ENCODE data around the gene WDR49.
"Not testable (repeated sequence)": the region's sequence is repeated elsewhere in the genome, so short reads cannot be mapped to it uniquely, and the experiment has no call there.

WDR49 gene

DNA sequence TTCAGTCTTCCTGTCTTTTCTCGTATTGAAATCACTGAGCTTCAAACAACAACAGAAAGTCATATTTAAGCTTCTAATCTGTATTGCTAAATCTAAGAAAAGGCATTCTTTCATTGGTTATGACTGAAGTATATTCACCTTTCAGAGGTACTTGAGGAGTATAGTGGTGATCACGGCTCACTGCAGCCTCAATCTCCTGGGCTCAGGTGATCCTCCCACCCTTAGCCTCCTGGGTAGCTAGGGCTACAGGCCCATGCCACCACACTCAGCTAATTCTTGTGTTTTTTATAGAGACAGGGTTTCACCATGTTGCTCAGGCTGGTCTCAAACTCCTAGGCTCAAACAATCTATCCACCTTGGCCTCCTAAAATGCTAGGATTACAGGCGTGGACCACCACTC lies 38.7 kb downstream of the WDR49 start:
- no peak for DNase-seq (ENCODE audit: low read depth in 1 of 2, low spot score in 1 of 2)

GRCh38 chr3:167614196-167614595 lies 39.5 kb downstream of the WDR49 start:
- not testable (repeated sequence) for DNase-seq (ENCODE audit: low read depth in 1 of 2, low spot score in 1 of 2)

- no peak for DNase-seq (ENCODE audit: low read depth in 1 of 2, low spot score in 1 of 2)
Measured at GRCh38 chr3:167611718-167612117, 42.0 kb downstream of the WDR49 start.

DNA sequence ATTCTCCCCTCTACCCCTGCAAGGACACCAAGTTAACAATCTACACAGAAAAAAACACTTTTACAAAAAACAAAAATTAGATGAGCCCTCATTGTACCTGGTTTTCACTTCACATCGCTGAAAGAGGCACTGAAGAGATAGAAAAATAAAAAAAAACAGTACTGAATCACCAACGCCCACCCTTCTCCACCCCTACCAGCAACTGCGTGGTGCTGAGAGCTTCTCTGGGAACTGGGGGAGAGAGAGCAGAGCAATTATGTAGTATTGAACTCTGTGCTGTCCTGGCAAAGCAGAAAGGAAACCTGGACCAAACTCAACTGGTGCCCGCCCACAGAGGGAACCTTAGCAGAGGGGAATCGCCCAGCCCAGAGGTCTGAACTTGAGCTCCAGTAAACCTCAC lies 44.6 kb downstream of the WDR49 start:
- DNase-seq (ENCODE audit: low read depth in 1 of 2, low spot score in 1 of 2), result no peak

DNA sequence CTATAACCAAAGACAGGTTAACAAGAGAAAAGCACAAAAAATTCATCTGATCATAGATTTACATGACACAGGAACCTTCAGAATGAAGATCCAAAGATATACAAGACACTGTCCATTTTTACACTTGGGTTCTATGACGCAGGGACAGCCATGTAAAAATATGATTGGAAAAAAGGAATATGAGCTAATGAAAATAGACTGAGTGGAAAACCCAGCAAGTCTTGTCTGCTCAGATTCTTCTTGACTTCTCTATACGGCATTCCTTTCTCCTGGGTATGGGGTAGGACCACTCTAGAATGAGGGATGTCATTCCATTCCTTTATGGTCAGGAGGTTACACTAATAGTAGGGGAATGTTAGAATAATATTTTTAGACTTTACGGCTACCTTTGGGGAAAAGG lies 46.9 kb downstream of the WDR49 start:
- no peak for DNase-seq (ENCODE audit: low read depth in 1 of 2, low spot score in 1 of 2)

DNA sequence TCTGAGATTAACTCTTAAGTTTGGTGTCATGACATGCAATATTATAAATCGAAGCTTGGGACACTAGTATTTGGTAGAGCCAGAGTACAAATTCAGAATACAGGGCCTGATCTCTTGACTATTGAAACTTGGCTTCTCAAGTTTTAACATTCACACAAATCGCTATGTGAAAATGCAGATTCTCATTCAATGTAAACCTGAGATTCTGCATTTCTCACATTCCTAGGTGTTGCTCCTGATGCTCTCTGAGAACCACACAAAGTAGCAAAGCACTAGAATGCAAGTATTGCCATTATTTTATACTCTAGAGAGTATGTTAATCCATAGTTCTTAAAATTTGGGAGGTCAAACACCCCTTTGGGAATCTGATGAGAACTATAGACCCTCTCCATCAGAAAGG lies 47.9 kb downstream of the WDR49 start:
- DNase-seq (ENCODE audit: low read depth in 1 of 2, low spot score in 1 of 2), result no peak

GRCh38 chr3:167602041-167602440 lies 51.7 kb downstream of the WDR49 start:
- DNase-seq (ENCODE audit: low read depth in 1 of 2, low spot score in 1 of 2), result no peak

DNA sequence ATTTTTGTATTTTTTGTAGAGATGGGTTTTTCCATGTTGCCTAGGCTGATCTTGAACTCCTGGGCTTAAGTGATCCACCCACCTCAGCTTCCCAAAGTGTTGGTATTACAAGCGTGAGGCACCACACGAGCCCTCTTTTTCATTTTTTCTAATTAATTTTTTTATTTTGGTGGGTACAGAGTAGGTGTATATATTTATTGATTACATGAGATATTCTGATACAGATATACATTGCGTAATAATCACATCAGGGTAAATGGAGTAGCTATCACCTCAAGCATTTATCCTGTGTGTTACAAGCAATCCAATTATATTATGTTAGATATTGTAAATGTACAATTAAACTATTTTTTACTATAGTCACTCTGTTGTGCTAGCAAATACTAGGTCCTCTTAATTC lies 66.1 kb downstream of the WDR49 start:
- no peak for DNase-seq (ENCODE audit: low read depth in 1 of 2, low spot score in 1 of 2)

DNA sequence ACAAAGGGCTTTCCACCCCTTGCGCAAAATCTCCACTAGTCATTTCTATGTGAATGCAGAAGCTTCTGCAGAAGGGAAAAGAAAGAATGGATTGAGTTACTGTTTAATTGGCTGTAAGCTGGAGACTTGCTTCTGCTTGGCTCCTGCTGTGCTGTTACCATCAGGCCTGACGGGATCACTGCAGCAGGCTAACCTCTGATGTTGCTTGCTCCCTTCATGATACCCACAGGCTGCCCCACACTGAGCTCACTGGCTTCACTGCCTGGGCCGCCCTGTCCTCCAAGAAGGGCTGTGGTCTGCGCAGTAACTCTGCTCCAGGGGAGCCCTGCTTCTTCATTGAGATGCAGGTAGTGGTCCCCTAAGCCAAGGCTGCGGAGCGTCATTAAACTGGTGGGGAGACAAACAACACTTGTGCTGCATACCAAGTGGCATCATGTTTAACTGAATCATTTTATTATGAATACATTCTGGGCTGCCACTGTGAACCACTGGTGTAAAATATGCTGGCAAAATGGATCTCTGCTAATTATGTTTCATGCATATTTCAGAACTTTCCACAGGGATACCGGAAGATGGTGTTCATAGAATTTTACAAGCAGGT lies 78.6 kb downstream of the WDR49 start:
- DNase-seq (ENCODE audit: low read depth in 1 of 2, low spot score in 1 of 2), result no peak

DNA sequence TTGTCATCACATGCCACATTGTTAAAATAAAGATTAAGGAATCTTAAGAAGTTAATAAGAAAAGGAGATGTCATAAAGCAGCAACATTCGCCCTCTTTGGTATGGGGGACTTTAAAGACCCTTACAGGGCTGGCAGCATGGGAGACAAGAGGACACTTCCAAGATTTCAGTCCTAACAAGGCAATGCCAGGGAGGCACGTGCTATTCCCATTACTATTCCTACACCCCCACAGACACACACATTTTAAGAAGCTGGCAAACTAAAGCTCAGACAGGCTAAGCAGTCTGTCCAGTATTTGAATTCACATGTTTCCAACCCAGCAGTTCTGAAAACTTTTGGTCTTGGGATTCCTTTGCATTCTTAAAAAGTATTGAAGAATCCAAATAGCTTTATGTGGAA lies 80.8 kb downstream of the WDR49 start:
- DNase-seq (ENCODE audit: low read depth in 1 of 2, low spot score in 1 of 2), result no peak

DNA sequence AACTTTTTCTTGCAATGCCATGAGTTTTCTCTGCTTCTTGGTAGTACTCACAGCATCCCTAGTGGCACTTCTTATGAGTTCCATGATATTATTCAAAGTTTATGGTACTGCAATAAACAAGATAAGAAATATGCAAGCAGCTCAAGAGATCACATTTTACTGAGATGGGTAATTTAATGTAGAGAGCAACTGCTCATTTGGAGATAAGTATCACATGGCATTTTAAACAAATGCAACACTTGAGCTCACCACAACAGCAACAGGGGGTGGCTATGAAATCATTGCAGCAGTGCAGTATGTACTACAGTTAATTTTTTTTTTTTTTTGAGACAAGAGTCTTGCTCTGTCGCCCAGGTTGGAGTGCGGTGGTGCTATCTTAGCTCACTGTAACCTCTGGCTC lies 85.1 kb downstream of the WDR49 start:
- no peak for DNase-seq (ENCODE audit: low read depth in 1 of 2, low spot score in 1 of 2)

GRCh38 chr3:167565489-167565888 lies 88.3 kb downstream of the WDR49 start:
- no peak for DNase-seq (ENCODE audit: low read depth in 1 of 2, low spot score in 1 of 2)

DNA sequence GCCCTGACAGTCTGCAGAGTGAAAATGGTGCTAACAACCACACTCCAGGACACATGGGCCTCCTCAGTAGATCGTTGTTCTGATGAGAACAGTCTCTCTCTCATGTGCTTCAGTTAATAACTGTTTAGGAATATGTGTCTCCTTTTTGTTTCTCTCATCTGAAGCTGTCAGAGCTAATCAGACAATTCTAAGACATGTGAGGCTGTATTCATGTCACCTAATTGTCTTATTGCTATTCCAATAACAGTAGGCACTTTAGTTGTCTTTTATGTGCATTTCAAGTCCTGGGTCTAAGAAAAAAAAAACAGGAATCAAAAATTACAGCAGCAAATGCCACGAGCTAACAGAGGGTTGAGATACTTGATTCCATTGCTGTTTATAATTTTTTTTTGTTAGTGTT lies 89.1 kb downstream of the WDR49 start:
- no peak for DNase-seq (ENCODE audit: low read depth in 1 of 2, low spot score in 1 of 2)

DNA sequence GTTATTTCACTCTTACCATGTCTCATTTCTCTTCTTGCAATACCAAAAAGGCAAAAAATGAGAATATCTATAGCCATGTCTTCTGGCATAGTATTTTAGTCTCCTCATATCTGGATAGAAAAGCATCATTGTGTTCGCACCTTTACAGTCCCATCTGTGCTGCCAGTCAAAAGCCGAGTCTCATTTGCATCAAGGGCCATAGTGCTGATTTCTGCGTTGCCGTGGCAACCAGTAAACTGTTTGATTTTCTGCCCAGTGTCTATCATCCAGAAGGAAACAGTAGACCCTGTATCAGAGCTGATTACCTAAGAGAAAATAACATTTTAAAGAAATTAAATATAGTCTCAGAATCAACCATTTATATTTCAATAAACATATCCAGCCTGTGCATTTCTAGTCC lies 93.8 kb downstream of the WDR49 start:
- DNase-seq (ENCODE audit: low read depth in 1 of 2, low spot score in 1 of 2), result no peak

DNA sequence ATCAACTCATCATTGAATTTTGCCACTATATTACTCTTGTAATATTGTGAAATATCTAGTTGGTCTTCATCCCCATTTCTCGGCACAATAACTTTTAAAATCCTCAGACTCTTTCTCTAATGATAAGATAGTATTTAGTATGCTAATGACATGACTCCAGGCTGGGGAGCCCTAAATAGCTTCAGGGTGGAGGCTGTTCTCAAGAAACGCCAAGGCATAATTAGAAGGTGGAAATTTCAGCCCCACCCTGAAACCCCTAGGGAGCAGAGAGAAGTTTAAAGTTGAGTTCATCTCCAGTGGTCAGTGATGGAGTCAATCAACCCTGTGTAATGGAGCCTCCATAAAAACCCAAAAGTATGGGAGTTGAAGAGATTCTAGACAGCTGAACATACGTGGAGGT lies 98.8 kb downstream of the WDR49 start:
- DNase-seq (ENCODE audit: low read depth in 1 of 2, low spot score in 1 of 2), result no peak

GRCh38 chr3:167538081-167538480 lies 115.7 kb downstream of the WDR49 start:
- no peak for DNase-seq (ENCODE audit: low read depth in 1 of 2, low spot score in 1 of 2)

DNA sequence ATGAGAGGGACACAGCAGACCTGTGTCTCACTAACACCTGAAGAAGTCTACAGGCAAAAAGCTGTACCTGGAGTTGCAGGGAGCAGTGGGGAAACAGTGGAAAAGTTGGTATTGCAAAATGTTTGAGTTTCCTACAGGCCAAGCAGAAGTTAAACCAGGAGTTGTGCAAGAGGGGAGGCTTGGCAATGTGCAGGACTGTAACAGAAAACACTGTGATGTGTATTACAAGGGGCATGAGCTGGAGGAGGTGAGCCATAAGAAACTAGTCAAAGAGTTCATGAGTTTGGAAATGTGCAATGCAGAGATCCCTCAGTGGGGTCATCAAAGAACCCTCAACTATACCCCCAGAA lies 132.8 kb downstream of the WDR49 start:
- DNase-seq (ENCODE audit: low read depth in 1 of 2, low spot score in 1 of 2), result no peak

- no peak for DNase-seq (ENCODE audit: low read depth in 1 of 2, low spot score in 1 of 2)
Measured at GRCh38 chr3:167520266-167521005, 133.3 kb downstream of the WDR49 start.

DNA sequence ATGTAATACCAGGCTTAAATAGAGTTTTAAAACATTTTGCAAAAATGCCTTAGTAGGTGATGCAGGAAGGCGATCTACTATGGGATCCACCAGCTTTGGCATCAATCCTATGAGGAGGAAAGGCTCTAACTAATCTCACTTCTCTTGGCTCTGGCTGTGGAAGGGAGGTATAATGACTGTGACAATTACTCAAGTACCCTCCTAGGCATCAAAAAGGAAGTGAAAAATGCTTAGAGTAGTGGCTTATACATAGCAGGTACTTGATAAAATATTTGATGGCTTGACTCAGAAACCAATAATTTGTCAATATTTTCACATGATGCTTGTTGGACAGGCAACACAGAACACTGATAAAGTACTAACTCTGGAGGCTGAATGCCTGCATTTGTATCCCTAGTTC lies 145.8 kb downstream of the WDR49 start:
- no peak for DNase-seq (ENCODE audit: low read depth in 1 of 2, low spot score in 1 of 2)

GRCh38 chr3:167502401-167502800 lies 151.3 kb downstream of the WDR49 start:
- no peak for DNase-seq (ENCODE audit: low read depth in 1 of 2, low spot score in 1 of 2)

- DNase-seq (ENCODE audit: low read depth in 1 of 2, low spot score in 1 of 2), result no peak
Measured at GRCh38 chr3:167501941-167502340, 151.8 kb downstream of the WDR49 start.

GRCh38 chr3:167497903-167498302 lies 155.8 kb downstream of the WDR49 start:
- DNase-seq (ENCODE audit: low read depth in 1 of 2, low spot score in 1 of 2), result no peak

DNA sequence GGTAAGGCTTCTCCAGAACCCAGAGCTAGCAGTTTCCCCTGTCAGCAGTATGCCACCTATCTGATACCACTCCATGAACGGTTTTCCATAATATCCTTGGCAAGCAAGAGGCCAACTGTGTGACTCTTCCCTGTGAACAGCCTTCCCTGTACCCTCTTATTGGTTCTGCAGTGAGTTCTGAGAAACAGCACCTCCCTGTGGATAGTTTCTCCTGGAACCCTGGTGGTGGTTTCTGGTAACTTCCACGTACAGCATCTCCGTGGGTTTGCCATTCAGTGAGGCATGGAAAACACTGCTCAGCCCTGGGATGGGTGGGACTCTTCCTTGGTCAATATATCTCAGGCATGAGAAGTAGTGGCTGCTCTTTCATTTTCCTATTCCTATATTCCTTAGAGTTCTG lies 160.5 kb downstream of the WDR49 start:
- DNase-seq (ENCODE audit: low read depth in 1 of 2, low spot score in 1 of 2), result no peak
